Superior temporal gyrus (tissue), 1 donor: ENCODE results near the gene MCUR1.
"Not testable (repeated sequence)": the region's sequence is repeated elsewhere in the genome, so short reads cannot be mapped to it uniquely, and the experiment has no call there.

Source experiments
- DNase-seq: peaks from one replicate; pipeline ENCODE4 v3.0.0-alpha.2; 2016; ENCODE audit errors: extremely low spot score

The MCUR1 gene

DNA sequence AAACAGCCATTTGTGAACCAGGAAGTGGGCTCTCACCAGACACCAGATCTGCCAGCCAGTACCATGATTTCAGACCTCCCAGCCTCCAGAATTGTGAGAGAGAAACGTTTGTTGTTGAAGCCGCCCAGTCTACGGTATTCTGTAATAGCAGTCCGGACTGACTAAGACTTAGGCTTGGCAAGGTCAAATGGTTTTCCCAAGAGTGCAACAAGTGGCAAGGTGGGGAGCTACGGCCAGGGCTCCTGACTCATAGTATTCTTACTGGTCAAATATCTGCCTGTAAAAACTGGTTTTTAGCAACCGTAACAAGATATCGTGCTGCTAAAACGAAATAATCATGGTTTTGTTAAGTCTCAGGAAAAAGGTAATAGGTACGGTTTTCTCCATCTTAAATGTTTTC is 37.8 kb downstream of the MCUR1 start:
- no peak for DNase-seq

DNA sequence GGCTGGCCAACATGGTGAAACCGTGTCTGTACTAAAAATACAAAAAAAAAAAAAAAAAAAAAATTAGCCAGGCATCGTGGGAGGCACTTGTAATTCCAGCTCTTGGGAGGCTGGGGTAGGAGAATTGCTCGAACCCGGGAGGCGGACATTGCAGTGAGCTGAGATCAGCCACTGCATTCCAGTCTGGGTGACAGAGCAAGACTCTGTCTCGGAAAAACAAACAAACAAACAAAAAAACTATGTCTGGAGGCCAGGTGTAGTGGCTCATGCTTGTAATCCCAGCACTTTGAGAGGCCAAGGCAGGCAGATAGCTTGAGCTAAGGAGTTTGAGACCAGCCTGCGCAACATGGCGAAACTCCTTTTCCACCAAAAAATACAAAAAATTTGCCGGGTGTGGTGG is 38.9 kb downstream of the MCUR1 start:
- not testable (repeated sequence) for DNase-seq

DNA sequence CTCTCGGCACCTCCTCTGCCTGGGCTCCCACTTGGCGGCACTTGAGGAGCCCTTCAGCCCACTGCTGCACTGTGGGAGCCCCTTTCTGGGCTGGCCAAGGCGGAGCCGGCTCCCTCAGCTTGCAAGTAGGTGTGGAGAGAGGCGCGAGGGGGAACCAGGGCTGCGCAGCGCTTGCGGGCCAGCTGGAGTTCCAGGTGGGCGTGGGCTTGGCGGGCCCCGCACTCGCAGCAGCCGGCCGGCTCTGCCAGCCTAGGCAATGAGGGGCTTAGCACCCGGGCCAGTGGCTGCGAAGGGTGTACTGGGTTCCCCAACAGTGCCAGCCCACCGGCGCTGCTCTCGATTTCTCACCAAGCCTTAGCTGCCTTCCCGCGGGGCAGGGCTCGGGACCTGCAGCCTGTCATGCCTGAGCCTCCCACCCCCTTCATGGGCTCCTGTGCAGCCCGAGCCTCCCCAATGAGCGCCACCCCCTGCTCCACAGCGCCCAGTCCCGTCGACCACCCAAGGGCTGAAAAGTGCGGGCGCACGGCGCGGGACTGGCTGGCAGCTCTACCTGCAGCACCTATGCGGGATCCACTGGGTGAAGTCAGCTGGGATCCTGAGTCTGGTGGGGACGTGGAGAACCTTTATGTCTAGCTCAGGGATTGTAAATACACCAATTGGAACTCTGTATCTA is 41.9 kb downstream of the MCUR1 start:
- not testable (repeated sequence) for DNase-seq

DNA sequence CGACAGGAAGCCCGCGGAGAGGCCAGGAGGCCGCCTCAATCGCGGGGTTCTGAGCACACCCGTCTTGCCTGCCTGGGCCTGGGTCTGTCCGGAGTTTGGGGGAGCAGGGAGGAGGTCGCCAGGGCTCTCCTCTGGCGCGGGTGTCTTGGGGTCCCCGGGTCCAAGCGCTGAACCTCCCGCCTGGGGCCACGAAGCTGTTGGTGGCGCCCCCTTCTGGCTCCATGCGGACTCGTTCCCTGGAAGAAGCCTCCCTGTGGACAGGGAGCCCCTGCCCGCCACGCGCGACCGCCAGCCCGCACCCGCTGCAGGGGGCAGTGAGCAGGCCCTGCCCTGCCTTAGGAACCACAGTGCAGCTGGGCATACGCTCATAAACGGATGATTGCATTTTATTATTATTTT is 44.7 kb downstream of the MCUR1 start:
- no peak for DNase-seq

DNA sequence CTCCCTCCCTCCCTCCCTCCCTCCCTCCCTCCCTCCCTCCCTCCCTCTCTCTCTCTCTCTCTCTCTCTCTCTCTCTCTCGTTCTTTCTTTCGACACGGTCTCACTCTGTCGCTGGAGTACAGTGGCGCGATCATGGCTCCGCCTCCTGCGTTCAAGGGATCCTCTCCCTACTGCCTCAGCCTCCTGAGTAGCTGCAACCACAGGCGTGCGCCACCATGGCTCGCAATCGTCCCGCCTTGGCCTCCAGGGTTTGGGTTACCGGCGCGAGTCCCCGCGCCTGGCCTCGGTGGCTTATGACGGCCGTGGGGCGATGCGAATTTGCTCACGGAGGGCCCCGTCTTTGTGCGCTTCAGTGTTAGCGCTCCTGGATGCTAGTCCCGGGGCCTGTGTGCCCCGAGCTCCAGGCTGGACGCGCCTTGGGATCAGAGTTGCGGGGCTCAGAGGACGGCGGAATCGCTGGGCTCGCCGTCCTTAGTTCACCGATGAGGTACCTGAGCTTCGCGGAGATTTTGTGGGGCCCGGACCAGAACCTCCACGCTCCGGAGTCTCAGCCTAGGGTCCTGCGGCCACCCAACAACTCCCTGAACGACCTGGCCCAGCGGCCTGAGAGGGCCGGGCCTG is 45.2 kb downstream of the MCUR1 start:
- DNase-seq = no peak

DNA sequence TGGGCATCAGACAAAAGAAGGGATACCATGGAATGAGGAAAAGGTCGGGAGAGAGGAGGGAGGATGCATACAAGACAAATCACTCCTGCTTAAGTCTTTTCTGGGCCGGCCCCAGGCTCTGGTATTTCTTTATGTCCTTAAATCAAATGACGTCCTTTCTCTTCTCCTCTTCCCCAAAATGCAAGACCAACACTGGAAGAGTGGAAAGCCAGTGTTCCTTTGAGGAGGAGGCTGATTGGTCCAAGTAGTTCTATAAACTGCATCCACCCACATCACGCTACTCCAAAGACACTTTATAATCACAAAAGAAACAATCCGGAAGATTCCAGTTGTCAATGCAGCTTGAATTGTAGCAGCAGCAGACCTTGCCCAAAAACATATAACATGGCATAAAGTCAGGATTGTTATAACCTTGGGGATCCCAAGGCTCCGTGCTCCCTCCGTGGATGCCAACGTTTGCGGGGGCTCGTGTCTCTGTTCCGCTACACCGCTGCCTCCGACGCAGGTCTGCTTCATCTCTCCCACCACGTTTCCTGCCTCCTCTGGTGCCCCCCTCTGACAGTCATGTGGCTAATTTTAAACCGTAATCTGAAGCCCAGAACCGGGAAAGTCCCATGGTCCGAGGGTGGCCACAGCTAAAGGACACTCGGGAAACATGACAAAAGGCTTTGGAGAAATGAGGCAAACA is 47.1 kb downstream of the MCUR1 start:
- DNase-seq = peak; percentile 66

DNA sequence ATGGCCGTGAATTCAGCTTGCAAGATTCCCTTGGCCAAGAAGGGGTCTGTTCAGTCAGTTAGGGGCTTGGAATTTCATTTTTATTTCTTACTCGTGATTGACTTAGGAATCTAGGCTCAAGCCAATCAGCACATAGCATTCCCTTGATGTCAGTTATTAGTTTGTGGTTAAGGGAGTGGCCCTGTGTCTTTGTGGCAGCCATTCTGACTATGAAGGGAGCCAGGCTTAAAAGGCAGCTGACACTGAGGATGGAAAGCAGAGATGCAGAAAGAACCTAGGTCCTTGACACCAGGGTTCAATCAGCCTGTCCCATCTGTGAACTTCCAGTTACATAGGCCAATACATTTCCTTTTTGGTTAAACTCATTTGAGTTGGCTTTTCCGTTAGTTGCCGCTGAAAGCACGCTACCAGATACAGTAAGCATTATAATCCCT is 48.1 kb downstream of the MCUR1 start:
- no peak for DNase-seq

DNA sequence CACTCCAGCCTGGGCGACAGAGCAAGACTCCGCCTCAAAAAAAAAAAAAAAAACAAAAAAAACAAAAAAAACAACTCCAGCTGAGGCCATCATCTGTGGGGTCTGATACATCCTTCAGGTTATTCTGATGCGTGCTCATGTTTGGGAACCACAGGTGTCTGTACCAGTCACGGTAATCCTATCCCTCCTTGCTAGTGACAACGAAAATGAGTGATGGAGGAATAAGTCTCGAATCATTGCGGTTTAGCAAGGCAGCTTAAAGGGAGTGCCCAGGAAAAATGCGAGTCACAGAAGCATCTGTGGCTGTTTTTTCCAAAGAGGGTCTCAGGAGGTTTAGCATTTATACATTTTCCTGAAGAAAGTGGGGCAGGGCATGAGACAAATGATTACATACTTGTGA is 48.8 kb downstream of the MCUR1 start:
- DNase-seq = no peak

DNA sequence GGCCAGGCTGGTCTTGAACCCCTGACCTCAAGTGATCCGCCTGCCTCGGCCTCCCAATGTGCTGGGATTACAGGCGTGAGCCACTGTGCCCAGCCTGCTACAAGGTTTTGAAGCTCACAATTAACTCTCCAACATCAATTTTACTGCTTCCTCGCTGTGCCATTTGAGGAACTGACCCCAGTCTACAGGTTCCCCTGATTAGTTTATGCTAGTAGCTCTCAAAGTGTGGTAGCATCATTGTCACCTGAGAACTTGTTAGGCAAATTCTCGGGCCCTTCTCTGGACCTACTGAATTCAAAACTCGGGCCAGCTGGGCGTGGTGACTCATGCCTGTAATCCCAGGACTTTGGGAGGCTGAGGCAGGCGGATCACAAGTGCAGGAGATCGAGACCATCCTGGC is 49.4 kb downstream of the MCUR1 start:
- DNase-seq = no peak

DNA sequence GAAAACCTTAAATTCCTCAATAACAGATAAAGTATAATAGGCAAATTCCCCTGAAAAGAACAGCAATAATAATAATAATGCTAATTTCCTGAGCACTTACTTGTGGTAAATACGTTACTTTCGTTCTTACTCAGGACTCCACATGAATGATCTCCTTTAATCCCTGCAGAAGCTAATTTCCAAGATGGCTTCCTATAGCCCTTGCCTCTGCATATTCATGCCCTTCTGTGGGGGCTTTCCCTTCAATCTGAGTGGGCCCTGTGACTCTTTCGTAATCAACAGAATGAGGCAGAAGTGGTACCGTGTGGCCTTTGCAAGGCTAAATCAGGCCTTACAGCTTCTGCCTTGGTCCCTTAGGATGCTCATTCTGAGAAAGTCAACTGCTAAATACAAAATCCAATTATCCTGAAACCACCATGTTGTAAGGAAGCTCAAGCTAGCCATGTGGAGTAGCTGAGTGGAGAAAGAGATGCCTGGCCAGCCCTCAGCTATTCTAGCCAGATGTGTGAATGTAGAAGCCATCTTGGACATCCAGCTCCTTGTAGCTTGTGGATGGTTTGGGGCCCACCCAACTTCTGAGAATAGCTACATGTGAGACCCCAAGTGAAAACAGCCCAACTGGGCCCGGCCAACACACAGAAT is 50.5 kb downstream of the MCUR1 start:
- no peak for DNase-seq

DNA sequence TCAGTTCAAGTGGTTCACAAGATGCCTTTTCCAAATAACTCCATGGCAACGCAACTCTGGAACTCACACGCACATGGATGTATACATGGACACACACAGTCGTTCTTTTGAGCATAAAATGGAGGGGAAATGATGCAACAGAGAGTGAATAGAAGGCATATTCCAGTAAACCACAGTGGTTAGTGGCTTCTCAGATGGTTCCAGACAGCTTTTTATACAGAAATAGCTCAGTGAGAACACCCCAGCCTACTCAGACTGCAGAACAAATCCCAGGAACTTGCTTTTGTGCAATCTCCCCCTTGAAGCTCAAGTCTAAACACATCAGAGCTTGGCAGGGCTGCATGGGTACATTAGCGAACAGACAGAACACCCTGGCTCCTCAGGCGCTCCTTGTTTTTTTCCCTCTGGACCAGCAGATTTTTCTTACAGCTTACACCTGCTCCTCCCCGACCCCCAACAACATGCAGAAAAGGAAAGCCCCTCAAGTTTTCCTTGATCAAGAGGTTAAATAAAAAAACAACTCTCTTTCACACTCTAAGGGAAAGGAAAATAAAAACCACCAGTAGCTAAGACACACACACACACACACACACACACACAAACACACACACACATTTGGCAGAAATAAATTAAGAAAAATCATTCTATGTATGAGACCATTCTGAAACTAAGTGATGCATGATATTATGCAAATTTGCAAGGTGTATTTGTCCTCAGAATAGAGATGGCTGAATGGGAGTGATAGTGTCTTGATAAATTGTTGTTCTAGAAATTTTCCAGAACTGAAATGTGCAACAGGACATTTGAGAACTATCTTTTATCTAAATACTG is 51.5 kb downstream of the MCUR1 start:
- DNase-seq = peak; percentile 70

DNA sequence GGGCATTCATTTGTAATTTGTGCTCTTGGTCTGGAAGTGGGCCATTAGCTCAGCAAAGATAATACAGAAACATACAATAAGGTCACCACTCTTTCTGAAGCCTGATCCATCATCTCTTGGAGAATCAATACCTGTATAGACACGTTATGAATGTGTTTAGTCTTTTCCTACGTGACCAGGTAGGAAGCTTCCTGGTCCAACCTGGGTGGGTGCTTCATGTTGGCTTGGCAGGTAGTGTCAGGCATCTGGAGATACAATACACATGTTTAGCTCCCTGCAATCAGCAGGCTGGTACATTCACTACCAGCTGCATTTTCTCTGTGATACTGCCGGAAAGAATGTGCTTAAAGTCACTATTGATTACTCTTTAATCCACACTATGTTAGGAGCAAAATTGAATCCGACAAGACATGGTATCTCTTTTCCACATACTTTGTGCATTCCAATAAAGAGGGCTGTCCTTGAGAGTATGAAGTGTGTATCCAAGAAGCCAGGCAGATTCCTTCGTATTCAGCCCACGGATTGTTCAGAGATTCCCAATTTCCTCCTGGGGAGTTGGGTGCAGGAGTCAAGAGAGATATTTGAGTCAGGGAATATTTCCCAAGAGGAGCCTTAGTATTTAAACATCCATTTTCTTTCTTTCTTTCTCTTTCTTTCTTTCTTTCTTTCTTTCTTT is 52.9 kb downstream of the MCUR1 start:
- DNase-seq = no peak

DNA sequence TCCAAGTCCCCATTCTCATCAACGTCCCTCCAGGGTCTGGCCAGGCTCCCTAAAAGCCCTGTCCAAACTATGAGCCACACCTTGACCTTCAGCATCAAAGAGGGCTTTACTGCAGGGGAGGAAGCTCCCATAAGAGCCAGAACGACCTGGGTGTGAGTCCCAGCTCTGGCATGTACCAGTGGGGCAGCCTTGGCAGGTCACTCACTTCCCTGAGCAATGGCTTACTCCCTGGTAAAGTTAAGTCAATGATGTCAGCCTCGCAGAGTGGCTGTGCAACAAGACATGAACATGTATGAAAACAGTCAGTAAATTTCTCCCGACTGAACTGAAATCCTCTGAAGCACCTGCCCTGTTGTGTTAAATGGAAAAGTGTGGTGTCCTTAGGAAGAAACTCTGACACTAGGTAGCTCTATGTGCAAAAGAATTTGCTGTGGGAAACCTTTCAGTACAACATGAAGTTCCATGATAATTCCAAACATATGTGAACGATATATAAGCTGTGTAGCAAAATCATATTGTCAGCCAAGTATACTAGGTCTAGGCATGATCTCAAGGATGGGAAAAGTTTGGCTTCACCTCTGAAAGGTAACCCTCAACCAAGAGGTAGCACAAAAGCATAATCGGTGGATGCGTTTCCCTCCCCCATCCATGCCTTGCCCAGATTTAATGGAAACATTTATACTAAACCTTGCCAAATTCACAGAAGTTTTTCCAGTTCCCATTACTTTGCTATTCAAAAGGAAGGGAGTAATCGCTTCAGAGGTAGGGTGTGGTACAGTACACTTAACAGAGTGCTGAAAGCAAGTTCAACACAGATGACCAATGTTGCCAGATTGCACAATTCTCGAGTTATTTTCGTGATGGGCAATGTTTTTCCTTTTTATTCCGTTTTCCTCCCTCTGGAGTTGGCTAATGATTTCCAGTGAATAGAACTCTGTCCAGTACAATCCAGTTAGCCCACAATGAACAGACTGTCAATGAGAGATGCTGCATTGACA is 53.8 kb downstream of the MCUR1 start:
- no peak for DNase-seq

DNA sequence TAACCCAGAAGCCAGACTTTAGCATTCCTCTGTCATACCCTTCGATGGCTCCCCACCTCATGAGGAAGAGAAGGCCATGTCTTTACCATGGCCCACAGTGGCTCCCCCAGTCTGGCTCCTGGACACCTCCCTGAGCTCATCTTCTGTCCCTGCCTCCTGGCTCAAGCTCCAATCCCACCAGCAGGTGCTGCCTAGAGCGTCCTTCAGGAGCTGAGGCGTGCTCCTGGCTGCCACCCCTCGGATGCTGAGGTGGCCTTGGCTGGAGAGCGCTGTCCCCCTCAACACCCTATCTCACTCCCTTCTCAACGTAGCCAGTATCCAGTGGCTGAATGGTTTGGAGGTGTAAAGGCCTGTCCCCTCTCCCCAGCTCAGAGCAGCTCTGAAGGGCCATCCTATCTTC is 55.3 kb downstream of the MCUR1 start:
- DNase-seq = no peak

DNA sequence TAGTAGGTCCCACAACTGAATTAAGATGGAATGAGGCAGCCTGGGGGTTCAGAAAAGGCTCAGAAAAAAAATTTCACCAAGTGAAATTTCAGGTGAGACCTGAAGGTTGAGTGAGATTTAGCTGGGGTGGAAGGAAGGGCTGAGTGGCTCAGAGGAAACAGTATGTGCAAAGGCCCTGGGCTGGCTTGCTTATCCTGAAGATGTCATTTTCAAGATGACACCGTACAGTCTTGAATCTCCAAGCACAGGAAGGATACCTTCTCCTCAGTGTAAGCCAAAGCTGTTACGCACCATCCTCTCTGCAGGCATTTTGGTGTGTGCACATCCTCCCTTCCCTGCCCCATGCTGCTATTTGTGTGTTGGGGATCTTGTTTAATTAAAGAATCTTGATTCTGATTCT is 59.7 kb downstream of the MCUR1 start:
- no peak for DNase-seq

DNA sequence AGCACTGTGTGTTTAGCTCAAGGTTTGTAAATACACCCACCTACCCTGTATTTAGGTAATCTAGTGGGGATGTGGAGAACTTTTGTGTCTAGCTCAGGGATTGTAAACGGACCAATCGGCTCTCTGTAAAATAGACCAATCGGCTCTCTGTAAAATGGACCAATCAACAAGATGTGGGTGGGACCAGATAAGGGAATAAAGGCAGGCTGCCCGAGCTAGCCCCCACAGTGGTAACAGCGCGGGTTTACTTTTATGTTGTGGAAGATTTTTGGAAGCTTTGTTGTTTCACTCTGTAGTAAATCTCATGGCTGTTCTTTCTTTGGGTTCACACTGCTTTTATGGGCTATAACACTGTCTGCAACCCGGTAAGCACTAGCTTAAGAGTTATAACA is 70.6 kb downstream of the MCUR1 start:
- DNase-seq = no peak

DNA sequence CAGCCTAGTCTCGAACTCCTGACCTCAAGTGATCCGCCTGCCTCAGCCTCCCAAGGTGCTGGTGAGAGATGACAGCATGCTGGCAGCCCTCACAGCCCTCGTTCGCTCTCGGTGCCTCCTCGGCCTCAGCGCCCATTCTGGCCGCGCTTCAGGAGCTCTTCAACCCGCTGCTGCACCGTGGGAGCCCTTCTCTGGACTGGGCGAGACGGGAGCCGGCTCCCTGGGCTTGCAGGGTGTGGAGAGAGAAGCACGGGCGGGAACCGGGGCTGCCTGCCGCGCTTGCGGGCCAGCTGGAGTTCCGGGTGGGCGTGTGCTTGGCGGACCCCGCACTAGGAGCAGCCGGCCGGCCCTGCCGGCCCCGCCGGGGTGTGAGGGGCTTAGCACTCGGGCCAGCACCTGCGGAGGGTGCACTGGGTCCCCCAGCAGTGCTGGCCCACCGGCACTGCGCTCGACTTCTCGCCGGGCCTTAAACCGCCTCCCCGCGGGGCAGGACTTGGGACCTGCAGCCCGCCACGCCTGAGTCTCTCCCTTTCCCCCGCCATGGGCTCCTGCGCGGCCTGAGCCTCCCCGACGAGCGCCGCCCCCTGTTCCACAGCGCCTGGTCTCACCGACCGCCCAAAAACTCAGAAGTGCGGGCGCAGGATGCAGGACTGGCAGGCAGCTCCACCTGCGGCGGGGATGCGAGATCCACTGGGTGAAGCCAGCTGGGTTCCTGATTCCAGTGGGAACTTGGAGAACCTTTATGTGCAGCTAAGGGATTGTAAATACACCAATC is 71.2 kb downstream of the MCUR1 start:
- DNase-seq = no peak

DNA sequence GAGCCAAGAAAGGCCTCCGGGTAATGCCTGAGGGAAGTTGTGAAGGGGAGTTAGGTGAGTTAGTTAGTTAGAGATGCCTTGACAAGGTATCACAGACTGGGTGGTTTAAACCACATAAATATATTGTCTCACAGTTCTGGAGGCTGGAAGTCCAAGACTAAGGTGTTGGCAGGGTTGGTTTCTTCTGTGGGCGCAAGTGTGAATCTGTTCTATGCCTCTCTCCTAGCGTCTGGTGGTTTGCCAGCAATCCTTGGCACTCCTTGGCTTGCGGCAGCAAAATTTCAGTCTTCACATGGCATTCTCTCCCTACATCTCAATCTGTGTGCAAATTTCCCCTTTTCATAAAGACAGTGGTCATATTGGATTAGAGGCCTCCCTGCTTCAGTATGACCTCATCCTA is 73.0 kb downstream of the MCUR1 start:
- DNase-seq = peak; percentile 73
